ENCODE results near the gene GAS7.

Gene GAS7

GRCh38 chr17:10135539-10136257 lies 62.7 kb downstream of the GAS7 start:
- DNase-seq (ENCODE audit: low spot score), result no peak

- DNase-seq (ENCODE audit: low spot score), result no peak
Measured at GRCh38 chr17:10130677-10131076, 67.7 kb downstream of the GAS7 start.

- DNase-seq (ENCODE audit: low spot score), result no peak
Measured at GRCh38 chr17:10130263-10130662, 68.1 kb downstream of the GAS7 start.

- peak; percentile 64 for DNase-seq (ENCODE audit: low spot score)
Measured at GRCh38 chr17:10127819-10128425, 70.5 kb downstream of the GAS7 start.

GRCh38 chr17:10126616-10127501 lies 71.5 kb downstream of the GAS7 start:
- no peak for DNase-seq (ENCODE audit: low spot score)

GRCh38 chr17:10126276-10126615 lies 72.2 kb downstream of the GAS7 start:
- DNase-seq (ENCODE audit: low spot score), result no peak

GRCh38 chr17:10125531-10126275 lies 72.7 kb downstream of the GAS7 start:
- DNase-seq (ENCODE audit: low spot score), result no peak

GRCh38 chr17:10123093-10123492 lies 75.3 kb downstream of the GAS7 start:
- DNase-seq (ENCODE audit: low spot score), result no peak

GRCh38 chr17:10121971-10122707 lies 76.3 kb downstream of the GAS7 start:
- no peak for DNase-seq (ENCODE audit: low spot score)

GRCh38 chr17:10120749-10121148 lies 77.7 kb downstream of the GAS7 start:
- DNase-seq (ENCODE audit: low spot score), result no peak

GRCh38 chr17:10120109-10120485 lies 78.3 kb downstream of the GAS7 start:
- no peak for DNase-seq (ENCODE audit: low spot score)

- no peak for DNase-seq (ENCODE audit: low spot score)
Measured at GRCh38 chr17:10119203-10120108, 79.0 kb downstream of the GAS7 start.

- no peak for DNase-seq (ENCODE audit: low spot score)
Measured at GRCh38 chr17:10118788-10119130, 79.6 kb downstream of the GAS7 start.

- no peak for DNase-seq (ENCODE audit: low spot score)
Measured at GRCh38 chr17:10117581-10118001, 80.8 kb downstream of the GAS7 start.

- no peak for DNase-seq (ENCODE audit: low spot score)
Measured at GRCh38 chr17:10116753-10117420, 81.5 kb downstream of the GAS7 start.

- DNase-seq (ENCODE audit: low spot score), result no peak
Measured at GRCh38 chr17:10116267-10116666, 82.1 kb downstream of the GAS7 start.

- no peak for DNase-seq (ENCODE audit: low spot score)
Measured at GRCh38 chr17:10115536-10115932, 82.9 kb downstream of the GAS7 start.

GRCh38 chr17:10114931-10115535 lies 83.4 kb downstream of the GAS7 start:
- peak; percentile 82 for DNase-seq (ENCODE audit: low spot score)

GRCh38 chr17:10112962-10113361 lies 85.4 kb downstream of the GAS7 start:
- no peak for DNase-seq (ENCODE audit: low spot score)

Measured in AG08396 (cell line).